K562 (cell line): ENCODE results near the gene ZDHHC11B. TPM values are rescaled to one million over a fixed set of nuclear protein-coding genes. Genes with fewer than 3 reads are reported as not detected.
A peak's percentile ranks its signal among the peaks of the same experiment; 100 is the strongest.

ENCODE experiments used
- ATAC-seq: fragments of 200-7000 bp; cut with Tn5 transposase; 3 replicates; pipeline ENCODE4 v1.9.1; 2020; ENCODE audit warnings: moderate library complexity
- BruUV-seq: library from RNA; stranded (reverse); fragments of 400-500 nt; replicated peaks from 2 replicates; lab custom pipeline; 2021; lab: Mats Ljungman, UMichigan
- CTCF ChIA-PET: fragments of 300-600 bp; formaldehyde crosslinking; extraction: SDS; loops from one replicate; lab custom pipeline; 2021; ENCODE audit warnings: low intra/inter-chr PET ratio; lab: Yijun Ruan, JAX
- POLR2A ChIA-PET: fragments of 300-600, 350-650 bp; sonication (Branson Sonifier 250); formaldehyde crosslinking; extraction: SDS; loops from one replicate; lab custom pipeline; 2021; ENCODE audit warnings: antibody characterized with exemption, inconsistent platforms; lab: Yijun Ruan, JAX
- DNase-seq, 4 experiments: peaks; one replicate each; pipeline versions ENCODE4 v3.0.0 to v3.0.0-alpha.2; 2011 to 2018; ENCODE audit warnings: low spot score in 3 of 4, mixed read lengths in 3 of 4; ENCODE audit errors: extremely low read depth in 1 of 4
- FAIRE-seq: peaks from 2 replicates; lab custom pipeline; 2011; peaks lifted over from hg19 to GRCh38; lab: Jason Lieb, UNC
- H2AFZ ChIP-seq: 2 replicates; pipeline ENCODE4 v1.6.0; 2011; ENCODE audit warnings: low read depth, low read length, control low read depth, inconsistent platforms
- H3K27ac ChIP-seq: fragments of 200-600 bp; 3 replicates; pipeline ENCODE4 v1.8.0; 2011; ENCODE audit warnings: low read depth, mild to moderate bottlenecking, control low read depth, inconsistent platforms, low read length, moderate library complexity, mixed read lengths; ENCODE audit errors: extremely low read depth
- H3K27me3 ChIP-seq, 2 experiments: fragments of 300-600 bp in 1 of 2; 2 replicates in 1 of 2; 3 replicates in 1 of 2; pipeline versions ENCODE4 v1.6.0 to v1.8.0; 2011; ENCODE audit warnings: inconsistent platforms in 2 of 2, low read length in 2 of 2, mild to moderate bottlenecking in 1 of 2, mixed read lengths in 1 of 2, moderate library complexity in 1 of 2; ENCODE audit not compliant: control insufficient read depth in 2 of 2, insufficient read depth in 2 of 2
- H3K36me3 ChIP-seq: fragments of 300-600 bp; 3 replicates; pipeline ENCODE4 v1.8.0; 2011; ENCODE audit warnings: mild to moderate bottlenecking, low read length, inconsistent platforms; ENCODE audit not compliant: control insufficient read depth, insufficient read depth
- H3K4me1 ChIP-seq, 2 experiments: fragments of 200-600 bp in 1 of 2; replicated peaks in 1 of 2; 2 replicates in 1 of 2; 3 replicates in 1 of 2; pipeline versions ENCODE4 v1.5.1 to v1.8.0; 2011; ENCODE audit warnings: inconsistent platforms in 2 of 2, low read length in 2 of 2, mild to moderate bottlenecking in 1 of 2, mixed read lengths in 1 of 2, moderate library complexity in 1 of 2; ENCODE audit not compliant: control insufficient read depth in 2 of 2, insufficient read depth in 2 of 2
- H3K4me2 ChIP-seq: 2 replicates; pipeline ENCODE4 v1.6.1; 2011; ENCODE audit warnings: low read length, control low read depth, inconsistent platforms, mixed read lengths; ENCODE audit not compliant: insufficient read depth
- H3K4me3 ChIP-seq: fragments of 200-600 bp; sonication (generic), shearing (Covaris generic); 2 replicates; pipeline ENCODE4 v1.5.1; 2016; ENCODE audit warnings: control low read depth, inconsistent platforms
- H3K79me2 ChIP-seq: fragments of 200-600 bp; 3 replicates; pipeline ENCODE4 v1.8.0; 2011; ENCODE audit warnings: low read length, inconsistent platforms; ENCODE audit not compliant: control insufficient read depth, insufficient read depth
- H3K9ac ChIP-seq, 2 experiments: 2 replicates each; pipeline versions ENCODE4 v1.6.0 to v1.6.1; 2011; ENCODE audit warnings: low read depth in 2 of 2, low read length in 2 of 2, control low read depth in 1 of 2, inconsistent platforms in 1 of 2, mild to moderate bottlenecking in 1 of 2, mixed read lengths in 1 of 2; ENCODE audit not compliant: insufficient read depth in 1 of 2
- H3K9me1 ChIP-seq: one replicate; pipeline ENCODE4 v1.6.0; 2011; ENCODE audit warnings: inconsistent platforms, mild to moderate bottlenecking, low read length, moderate library complexity; ENCODE audit not compliant: control insufficient read depth, insufficient read depth
- H3K9me3 ChIP-seq: replicated peaks from 2 replicates; pipeline ENCODE4 v1.5.1; 2011; ENCODE audit warnings: low read depth, low read length, inconsistent platforms; ENCODE audit not compliant: control insufficient read depth, insufficient read depth
- H4K20me1 ChIP-seq: replicated peaks from 2 replicates; pipeline ENCODE4 v1.6.1; 2011; ENCODE audit warnings: low read length, inconsistent platforms, mixed read lengths; ENCODE audit not compliant: control insufficient read depth, insufficient read depth
- GTF2B ChIP-seq: IDR thresholded peaks from 2 replicates; pipeline ENCODE4 v1.6.1; 2011; ENCODE audit not compliant: insufficient read length; ENCODE audit errors: extremely low read depth
- HMG20B ChIP-seq: fragments of 250-450 bp; sonication (Bioruptor Pico); IDR thresholded peaks from 2 replicates; pipeline ENCODE4 v1.5.0; 2021; ENCODE audit warnings: mild to moderate bottlenecking
- PTBP1 ChIP-seq: fragments of 200-400 bp; formaldehyde crosslinking; IDR thresholded peaks from 2 replicates; pipeline ENCODE4 v1.6.1; 2017; ENCODE audit warnings: low read depth, low read length
- REST ChIP-seq, 2 experiments: fragments of 450-650 bp; formaldehyde crosslinking in 1 of 2; IDR thresholded peaks; 2 replicates each; pipeline versions ENCODE4 v1.4.0 to v1.6.1; 2014 to 2020; ENCODE audit warnings: mild to moderate bottlenecking in 2 of 2, borderline replicate concordance in 1 of 2, low read depth in 1 of 2
- RNF219 ChIP-seq: fragments of 250-450 bp; sonication (Bioruptor Pico); IDR thresholded peaks from 2 replicates; pipeline ENCODE4 v1.5.0; 2022; ENCODE audit warnings: mild to moderate bottlenecking
- SP1 ChIP-seq: sonication (generic); formaldehyde crosslinking; IDR thresholded peaks from 2 replicates; pipeline ENCODE4 v1.8.1; 2022; ENCODE audit warnings: mild to moderate bottlenecking, missing genetic modification reagents
- VEZF1 ChIP-seq: fragments of 200-800 bp; sonication (Bioruptor generic); IDR thresholded peaks from 2 replicates; pipeline ENCODE4 v1.6.1; 2017; ENCODE audit warnings: missing genetic modification characterization, missing compliant biosample characterization
- ZSCAN29 ChIP-seq: fragments of 450-650 bp; IDR thresholded peaks from 2 replicates; pipeline ENCODE4 v1.6.1; 2017
- WGBS: fragments of 100-300 bp; shearing (Covaris generic); methylation state at CpG from one replicate; pipeline ENCODE4 v1.1.6; 2016; ENCODE audit warnings: low coverage, mixed read lengths; ENCODE audit not compliant: insufficient coverage; ENCODE audit errors: missing lambda C conversion rate; 5-methylcytosine and 5-hydroxymethylcytosine counted together
- in situ Hi-C: fragments of 300-500 bp; cut with MboI; formaldehyde crosslinking; loops from 4 replicates; pipeline ENCODE4 v1.15.0; 2018; ENCODE audit warnings: inconsistent platforms, mixed read lengths
- intact Hi-C: fragments of 100-400 bp; cut with micrococcal nuclease; formaldehyde crosslinking; loops from 2 replicates; pipeline ENCODE4 v1.14.2; 2022
- polyA plus RNA-seq, 8 experiments: library from polyadenylated mRNA; depleted of rRNA in 4 of 8; stranded (reverse) in 5 of 8; unstranded in 3 of 8; fragments of >200 nt; fragmentation: Nextera tagmentation in 2 of 8; fragmentation: Illumina TruSeq in 1 of 8; extraction: Ambion mirVana in 2 of 8; extraction: Trizol in 1 of 8; gene quantifications; 2 replicates each; pipeline versions ENCODE4 v1.2.1 to v1.2.3, GENCODE V29; 2011 to 2014; ENCODE audit warnings: inconsistent platforms in 1 of 8, missing spikeins in 1 of 8
- total RNA-seq, 7 experiments: library from RNA; depleted of rRNA in 6 of 7; stranded (reverse); fragments of >200 nt in 6 of 7; fragmentation: Illumina TruSeq in 2 of 7; extraction: Trizol in 2 of 7; gene quantifications; 2 replicates each; pipeline versions ENCODE4 v1.2.1 to v1.2.3, GENCODE V29; 2011 to 2021; ENCODE audit warnings: low replicate concordance in 1 of 7

ZDHHC11B gene
- total and polyA plus RNA-seq, 9 of the 15 experiments (the other 6 are each of a cell fraction or from before 2014, with no cell fraction given) = 0.03 to 0.23 (median 0.15) TPM; not detected in 3

GRCh38 chr5:777756-778161, 6.8 kb downstream of the ZDHHC11B start:
- Histone ChIP-seq H3K9ac (no peak overlapping the region), H3K9me3 (no peaks in the 10 kb centered on the region), H3K27ac (no peak overlapping the region), H3K4me2 (peak overlapping the region; percentile 68), H3K9me1 (no peaks in the 10 kb centered on the region), H3K4me1 (peaks cover 0 to 22% of the 10 kb centered on the region in 2 experiments; a peak in 3 of 5 replicates), H3K79me2 (no peaks in the 10 kb centered on the region), H2AFZ (peak overlapping the region; percentile 89), H4K20me1 (no peaks in the 10 kb centered on the region; the same call in 1 of the 2 replicates), H3K27me3 (peaks cover 0 to 21% of the 10 kb centered on the region in 2 experiments; a peak in 2 of 5 replicates), H3K36me3 (no peaks in the 10 kb centered on the region), H3K4me3 (peak overlapping the region; percentile 34)
- BruUV-seq = no TSS peak
- ChIA-PET CTCF (no interaction called here), POLR2A (no interaction called here)
- in situ Hi-C loops (no loop called here), intact Hi-C loops (no loop called here)
- 31% methylated on average over 18 of the region's 36 CpGs for WGBS
- DNase-seq = peak; percentile 62 to 84 (median 82)
- ATAC-seq = peak; percentile 90
- FAIRE-seq = no peak
- TF ChIP-seq PTBP1 (no peak), RNF219 (CRISPR knock-in tag) (no peak), REST (IDR thresholded peaks at IDR 0.05; ENCODE audit: borderline replicate concordance) (no peak), REST (CRISPR knock-in tag; IDR thresholded peaks at IDR 0.05; ENCODE audit: low read depth) (no peak), HMG20B (CRISPR knock-in tag) (no peak), ZSCAN29 (no peak), VEZF1 (peak; percentile 57), GTF2B (no peak), SP1 (CRISPR knock-in tag) (0 out of 2 replicates have a peak, but pooled peaks have one; percentile 0)
